SK-N-SH treated with all-trans-retinoic acid at 6 μM for 48 hours (cell line): ENCODE results near the gene SMAD9.

ENCODE experiments used
- BACH2 ChIP-seq: fragments of 250-450 bp; sonication (Bioruptor Pico); IDR thresholded peaks from 2 replicates; pipeline ENCODE4 v1.9.0; 2021; ENCODE audit warnings: mild to moderate bottlenecking, borderline replicate concordance
- ESRRG ChIP-seq: fragments of 250-450 bp; sonication (Bioruptor Pico); IDR thresholded peaks from 2 replicates; pipeline ENCODE4 v1.6.1; 2021; ENCODE audit warnings: mild to moderate bottlenecking
- ISL1 ChIP-seq: fragments of 250-450 bp; sonication (Bioruptor Pico); IDR thresholded peaks from 2 replicates; pipeline ENCODE4 v2.1.2; 2022; ENCODE audit warnings: mild to moderate bottlenecking, moderate library complexity
- PPARA ChIP-seq: fragments of 250-450 bp; sonication (Bioruptor Pico); IDR thresholded peaks from 2 replicates; pipeline ENCODE4 v1.5.0; 2020; ENCODE audit warnings: mild to moderate bottlenecking, borderline replicate concordance
- SNAI2 ChIP-seq: fragments of 250-450 bp; sonication (Bioruptor Pico); IDR thresholded peaks from 2 replicates; pipeline ENCODE4 v1.5.0; 2020; ENCODE audit warnings: mild to moderate bottlenecking, moderate library complexity
- TCF4 ChIP-seq: fragments of 250-450 bp; sonication (Bioruptor Pico); IDR thresholded peaks from 2 replicates; pipeline ENCODE4 v1.8.0; 2021; ENCODE audit warnings: mild to moderate bottlenecking, moderate library complexity, borderline replicate concordance
- TOX ChIP-seq: fragments of 250-450 bp; sonication (Bioruptor Pico); IDR thresholded peaks from 2 replicates; pipeline ENCODE4 v1.8.0; 2021; ENCODE audit warnings: mild to moderate bottlenecking, moderate library complexity, borderline replicate concordance
- ZFP3 ChIP-seq: fragments of 250-450 bp; sonication (Bioruptor Pico); IDR thresholded peaks from 2 replicates; pipeline ENCODE4 v1.5.0; 2020; ENCODE audit warnings: mild to moderate bottlenecking, moderate library complexity
- ZNF565 ChIP-seq: fragments of 450-650 bp; formaldehyde crosslinking; conservative IDR thresholded peaks from 2 replicates; pipeline ENCODE4 v1.5.0; 2020; ENCODE audit warnings: low read depth, mild to moderate bottlenecking, moderate library complexity
- TF ChIP-seq, protein P1 (sequence below): fragments of 250-450 bp; sonication (Bioruptor Pico); IDR thresholded peaks from 2 replicates; pipeline ENCODE4 v1.8.0; 2020; ENCODE audit warnings: mild to moderate bottlenecking, moderate library complexity, borderline replicate concordance
- TF ChIP-seq, protein P2 (sequence below): fragments of 250-450 bp; sonication (Bioruptor Pico); IDR thresholded peaks from 2 replicates; pipeline ENCODE4 v1.5.1; 2021; ENCODE audit warnings: mild to moderate bottlenecking, moderate library complexity

DNA sequence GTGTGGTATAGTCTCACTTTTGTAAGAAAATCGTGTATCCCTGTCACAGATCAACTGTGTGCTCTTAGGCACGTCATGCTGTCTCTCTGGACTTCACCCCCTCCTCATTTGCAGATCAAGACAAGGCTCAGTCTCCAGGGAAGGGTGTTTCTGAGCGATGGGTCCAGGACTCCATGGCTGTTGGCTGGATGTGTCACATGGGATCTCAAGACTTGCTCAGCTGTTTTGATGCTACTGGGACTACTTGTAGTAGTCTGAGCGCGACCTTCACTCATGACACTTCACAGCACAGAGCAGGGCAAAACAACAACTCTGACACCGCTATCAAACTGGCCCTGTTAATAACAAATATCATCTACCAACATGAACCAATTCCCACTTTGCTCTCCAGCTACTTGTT, 36.2 kb downstream of the SMAD9 start:
- TF ChIP-seq BACH2, result no peak
- TF ChIP-seq, protein P1, sequence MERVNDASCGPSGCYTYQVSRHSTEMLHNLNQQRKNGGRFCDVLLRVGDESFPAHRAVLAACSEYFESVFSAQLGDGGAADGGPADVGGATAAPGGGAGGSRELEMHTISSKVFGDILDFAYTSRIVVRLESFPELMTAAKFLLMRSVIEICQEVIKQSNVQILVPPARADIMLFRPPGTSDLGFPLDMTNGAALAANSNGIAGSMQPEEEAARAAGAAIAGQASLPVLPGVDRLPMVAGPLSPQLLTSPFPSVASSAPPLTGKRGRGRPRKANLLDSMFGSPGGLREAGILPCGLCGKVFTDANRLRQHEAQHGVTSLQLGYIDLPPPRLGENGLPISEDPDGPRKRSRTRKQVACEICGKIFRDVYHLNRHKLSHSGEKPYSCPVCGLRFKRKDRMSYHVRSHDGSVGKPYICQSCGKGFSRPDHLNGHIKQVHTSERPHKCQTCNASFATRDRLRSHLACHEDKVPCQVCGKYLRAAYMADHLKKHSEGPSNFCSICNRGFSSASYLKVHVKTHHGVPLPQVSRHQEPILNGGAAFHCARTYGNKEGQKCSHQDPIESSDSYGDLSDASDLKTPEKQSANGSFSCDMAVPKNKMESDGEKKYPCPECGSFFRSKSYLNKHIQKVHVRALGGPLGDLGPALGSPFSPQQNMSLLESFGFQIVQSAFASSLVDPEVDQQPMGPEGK (CRISPR knock-in tag), result no peak
- TF ChIP-seq PPARA (CRISPR knock-in tag), result no peak
- TF ChIP-seq TOX (CRISPR knock-in tag), result no peak
- TF ChIP-seq, protein P2, sequence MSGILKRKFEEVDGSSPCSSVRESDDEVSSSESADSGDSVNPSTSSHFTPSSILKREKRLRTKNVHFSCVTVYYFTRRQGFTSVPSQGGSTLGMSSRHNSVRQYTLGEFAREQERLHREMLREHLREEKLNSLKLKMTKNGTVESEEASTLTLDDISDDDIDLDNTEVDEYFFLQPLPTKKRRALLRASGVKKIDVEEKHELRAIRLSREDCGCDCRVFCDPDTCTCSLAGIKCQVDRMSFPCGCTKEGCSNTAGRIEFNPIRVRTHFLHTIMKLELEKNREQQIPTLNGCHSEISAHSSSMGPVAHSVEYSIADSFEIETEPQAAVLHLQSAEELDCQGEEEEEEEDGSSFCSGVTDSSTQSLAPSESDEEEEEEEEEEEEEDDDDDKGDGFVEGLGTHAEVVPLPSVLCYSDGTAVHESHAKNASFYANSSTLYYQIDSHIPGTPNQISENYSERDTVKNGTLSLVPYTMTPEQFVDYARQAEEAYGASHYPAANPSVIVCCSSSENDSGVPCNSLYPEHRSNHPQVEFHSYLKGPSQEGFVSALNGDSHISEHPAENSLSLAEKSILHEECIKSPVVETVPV (CRISPR knock-in tag), result no peak
- TF ChIP-seq ZNF565 (CRISPR knock-in tag), result no peak
- no peak for TF ChIP-seq ZFP3 (CRISPR knock-in tag)
- no peak for TF ChIP-seq SNAI2 (CRISPR knock-in tag)
- TF ChIP-seq TCF4 (CRISPR knock-in tag), result no peak
- TF ChIP-seq ESRRG (CRISPR knock-in tag), result no peak
- TF ChIP-seq ISL1 (CRISPR knock-in tag), result no peak
